ENCODE data around the gene NEK2.

DNA sequence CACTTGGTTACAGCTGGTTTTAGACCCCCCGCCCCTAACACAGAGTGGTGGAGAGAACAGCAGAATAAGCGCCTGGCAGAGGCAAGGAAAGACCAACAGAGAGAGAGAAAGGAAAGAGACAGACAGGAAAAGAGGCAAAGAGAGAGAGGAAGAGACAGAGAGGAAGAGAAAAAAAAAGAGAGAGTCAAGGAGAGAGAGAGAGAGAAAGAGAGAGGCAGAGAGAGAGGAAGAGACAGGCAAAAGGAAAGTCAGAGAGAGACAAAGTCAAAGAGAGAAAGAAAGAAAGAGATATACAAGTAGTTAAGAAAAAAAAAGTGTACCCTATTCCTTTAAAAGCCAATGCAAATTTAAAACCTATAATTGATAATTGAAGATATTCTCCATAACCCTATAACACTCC is 13.0 kb upstream of the NEK2 start:
- TF ChIP-seq EZH2 (IDR thresholded peaks at IDR 0.05) (no peak), POLR2AphosphoS5 (IDR thresholded peaks at IDR 0.05; ENCODE audit: borderline replicate concordance, low read depth, low read length) (no peak), FOXP2 (optimal IDR thresholded peaks at IDR 0.05; ENCODE audit: control extremely low read depth, extremely low read length, insufficient read depth) (no peak)

Data from SK-N-MC (cell line).